ENCODE data around the gene SLC35D2. TPM values are rescaled to one million over a fixed set of nuclear protein-coding genes. Genes with fewer than 3 reads are reported as not detected.

The SLC35D2 gene
- total RNA-seq, 1 experiment from 2014 or later, result 32.5 TPM

- no peak overlapping the region for H3K9ac ChIP-seq (ENCODE audit: low read length)
- TF ChIP-seq SP1 (IDR thresholded peaks at IDR 0.05; ENCODE audit: low read depth), result no peak
- TF ChIP-seq TCF7L2 (IDR thresholded peaks at IDR 0.05; ENCODE audit: borderline replicate concordance, extremely low read depth, insufficient read depth, insufficient read length), result no peak
- no peak for TF ChIP-seq CBX3 (IDR thresholded peaks at IDR 0.05; ENCODE audit: low read depth)
- TF ChIP-seq POLR2A (IDR thresholded peaks at IDR 0.05; ENCODE audit: borderline replicate concordance, extremely low read depth, insufficient read depth, insufficient read length), result no peak
- no peak for TF ChIP-seq CEBPB (IDR thresholded peaks at IDR 0.05; ENCODE audit: low read depth)
- no peaks in the 10 kb centered on the region for H3K36me3 ChIP-seq (ENCODE audit: control insufficient read depth in 1 of 2, insufficient read depth in 2 of 2, low read length in 2 of 2)
- DNase-seq (ENCODE audit: low read depth, low spot score) (no peak), ATAC-seq (no peak)
- no TSS peak for BruUV-seq (replicated peaks)
- RAD21 ChIA-PET (ENCODE audit: low non-redundant PET in 1 of 2, low total read pairs in 2 of 2, uncharacterized antibody in 2 of 2, unreplicated experiment in 2 of 2), result no interaction called here
- no peaks in the 10 kb centered on the region for H3K9me2 ChIP-seq (ENCODE audit: insufficient read depth)
- no peaks in the 10 kb centered on the region for H3K27me3 ChIP-seq (ENCODE audit: insufficient read depth, low read length)
- H3K4me3 ChIP-seq (replicated peaks in 1 of 2; ENCODE audit: low read depth in 1 of 2, low read length in 2 of 2), result no peak overlapping the region
- POLR2A ChIA-PET, result no interaction called here
- H3K27ac ChIP-seq (ENCODE audit: low read depth, low read length), result no peak overlapping the region
- CTCF ChIA-PET, result no interaction called here
- intact Hi-C loops (cut with micrococcal nuclease), result no loop called here
- no peak overlapping the region for H3K4me2 ChIP-seq (ENCODE audit: low read length)
- H2AFZ ChIP-seq (ENCODE audit: low read depth, low read length, poor library complexity, severe bottlenecking), result no peak overlapping the region
- no peaks in the 10 kb centered on the region for H3K4me1 ChIP-seq (ENCODE audit: control insufficient read depth in 1 of 2, insufficient read depth in 2 of 2, low read length in 2 of 2)
- no peaks in the 10 kb centered on the region for H4K20me1 ChIP-seq (ENCODE audit: insufficient read depth)
- H3K79me2 ChIP-seq (ENCODE audit: insufficient read depth, low read length), result no peaks in the 10 kb centered on the region
- H3K9me3 ChIP-seq (ENCODE audit: control insufficient read depth in 1 of 2, insufficient read depth in 1 of 2, low read depth in 1 of 2, low read length in 2 of 2), result peaks cover 0 to 4% of the 10 kb centered on the region in 2 experiments; a peak in 1 of 4 replicates
Observed at GRCh38 chr9:96430377-96430776, 46.9 kb upstream of the SLC35D2 start.

- H4K20me1 ChIP-seq (ENCODE audit: insufficient read depth), result no peaks in the 10 kb centered on the region
- ATAC-seq (no peak), DNase-seq (ENCODE audit: low read depth, low spot score) (no peak)
- no peak overlapping the region for H3K9ac ChIP-seq (ENCODE audit: low read length)
- BruUV-seq (replicated peaks), result no TSS peak
- H3K27ac ChIP-seq (ENCODE audit: low read depth, low read length), result no peak overlapping the region
- H3K4me1 ChIP-seq (ENCODE audit: control insufficient read depth in 1 of 2, insufficient read depth in 2 of 2, low read length in 2 of 2), result no peaks in the 10 kb centered on the region
- no peak overlapping the region for H3K4me3 ChIP-seq (replicated peaks in 1 of 2; ENCODE audit: low read depth in 1 of 2, low read length in 2 of 2)
- intact Hi-C loops (cut with micrococcal nuclease), result no loop called here
- H3K27me3 ChIP-seq (ENCODE audit: insufficient read depth, low read length), result no peaks in the 10 kb centered on the region
- H3K9me2 ChIP-seq (ENCODE audit: insufficient read depth), result no peaks in the 10 kb centered on the region
- ChIA-PET POLR2A (no interaction called here), RAD21 (ENCODE audit: low non-redundant PET in 1 of 2, low total read pairs in 2 of 2, uncharacterized antibody in 2 of 2, unreplicated experiment in 2 of 2) (no interaction called here), CTCF (no interaction called here)
- no peak overlapping the region for H3K4me2 ChIP-seq (ENCODE audit: low read length)
- no peak overlapping the region for H2AFZ ChIP-seq (ENCODE audit: low read depth, low read length, poor library complexity, severe bottlenecking)
- no peaks in the 10 kb centered on the region for H3K36me3 ChIP-seq (ENCODE audit: control insufficient read depth in 1 of 2, insufficient read depth in 2 of 2, low read length in 2 of 2)
- peaks cover 0 to under 1% of the 10 kb centered on the region in 2 experiments; a peak in 1 of 4 replicates for H3K9me3 ChIP-seq (ENCODE audit: control insufficient read depth in 1 of 2, insufficient read depth in 1 of 2, low read depth in 1 of 2, low read length in 2 of 2)
- H3K79me2 ChIP-seq (ENCODE audit: insufficient read depth, low read length), result no peaks in the 10 kb centered on the region
- TF ChIP-seq ZFX (IDR thresholded peaks at IDR 0.05) (no peak), EGR1 (IDR thresholded peaks at IDR 0.05; ENCODE audit: low read depth) (no peak), CBX3 (IDR thresholded peaks at IDR 0.05; ENCODE audit: low read depth) (no peak), POLR2A (IDR thresholded peaks at IDR 0.05; ENCODE audit: borderline replicate concordance, extremely low read depth, insufficient read depth, insufficient read length) (no peak), MAX (IDR thresholded peaks at IDR 0.05) (no peak), TCF7L2 (IDR thresholded peaks at IDR 0.05; ENCODE audit: borderline replicate concordance, extremely low read depth, insufficient read depth, insufficient read length) (no peak), CEBPB (IDR thresholded peaks at IDR 0.05; ENCODE audit: low read depth) (no peak), ATF3 (IDR thresholded peaks at IDR 0.05) (no peak), JUND (IDR thresholded peaks at IDR 0.05) (no peak), CTCF (IDR thresholded peaks at IDR 0.05 in 2 of 3, conservative IDR thresholded peaks at IDR 0.05 in 1 of 3; ENCODE audit: borderline replicate concordance in 1 of 3, insufficient read depth in 1 of 3, low read depth in 2 of 3, low read length in 2 of 3) (no peak), ZNF274 (IDR thresholded peaks at IDR 0.05; ENCODE audit: low read depth, low read length) (no peak), REST (IDR thresholded peaks at IDR 0.05; ENCODE audit: low read depth) (no peak)
Observed at GRCh38 chr9:96429732-96430131, 46.2 kb upstream of the SLC35D2 start.
